WTC11 (cell line): Measurements from ENCODE around the gene DMD. TPM values are rescaled to one million over a fixed set of nuclear protein-coding genes. Genes with fewer than 3 reads are reported as not detected.

Source experiments
- ATAC-seq: fragments of 200-7000 bp; cut with Tn5 transposase; 2 replicates; pipeline ENCODE4 v1.10.0; 2021; ENCODE audit warnings: mild to moderate bottlenecking, moderate library complexity
- CTCF ChIA-PET: fragments of 300-600 bp; sonication (Branson Sonifier 250); formaldehyde crosslinking; loops from one replicate; lab custom pipeline; 2021; ENCODE audit warnings: antibody characterized with exemption; lab: Charles Lee
- POLR2A ChIA-PET: fragments of 350-600 bp; sonication (Branson Sonifier 250); formaldehyde crosslinking; loops from one replicate; lab custom pipeline; 2021; ENCODE audit warnings: antibody characterized with exemption; lab: Charles Lee
- DNase-seq: peaks from one replicate; pipeline ENCODE4 v3.0.0; 2021; ENCODE audit warnings: low spot score
- H3K27ac Mint-ChIP-seq: 2 replicates; pipeline ENCODE4 v1.8.0; 2021; ENCODE audit warnings: mixed read lengths
- H3K27me3 Mint-ChIP-seq: 2 replicates; pipeline ENCODE4 v1.8.0; 2021; ENCODE audit warnings: low read depth, mild to moderate bottlenecking, moderate library complexity, mixed read lengths
- H3K36me3 Mint-ChIP-seq: 2 replicates; pipeline ENCODE4 v1.8.0; 2021; ENCODE audit warnings: mixed read lengths
- H3K4me1 Mint-ChIP-seq: 2 replicates; pipeline ENCODE4 v1.8.0; 2022; ENCODE audit warnings: mixed read lengths
- H3K4me3 Mint-ChIP-seq: 2 replicates; pipeline ENCODE4 v1.8.0; 2021; ENCODE audit warnings: mild to moderate bottlenecking, moderate library complexity, mixed read lengths
- H3K9me3 Mint-ChIP-seq: 2 replicates; pipeline ENCODE4 v1.8.0; 2021; ENCODE audit warnings: mixed read lengths
- E2F1 ChIP-seq: sonication (generic); formaldehyde crosslinking; IDR thresholded peaks from 2 replicates; pipeline ENCODE4 v1.8.0; 2022; ENCODE audit warnings: mild to moderate bottlenecking, missing genetic modification reagents
- EMX1 ChIP-seq: fragments of 250-450 bp; sonication (Bioruptor Pico); IDR thresholded peaks from 2 replicates; pipeline ENCODE4 v1.8.0; 2021; ENCODE audit warnings: mild to moderate bottlenecking
- FOXP1 ChIP-seq: sonication (generic); formaldehyde crosslinking; IDR thresholded peaks from 2 replicates; pipeline ENCODE4 v1.8.0; 2022; ENCODE audit warnings: missing genetic modification reagents, mild to moderate bottlenecking, moderate library complexity, borderline replicate concordance
- GTF2I ChIP-seq: fragments of 250-450 bp; sonication (Bioruptor Pico); conservative IDR thresholded peaks from 2 replicates; pipeline ENCODE4 v1.4.0; 2021; ENCODE audit warnings: mild to moderate bottlenecking
- IRF2 ChIP-seq: sonication (generic); formaldehyde crosslinking; IDR thresholded peaks from 2 replicates; pipeline ENCODE4 v1.8.0; 2022; ENCODE audit warnings: low read depth, missing genetic modification reagents, borderline replicate concordance
- NFATC4 ChIP-seq: fragments of 250-450 bp; sonication (Bioruptor Pico); IDR thresholded peaks from 2 replicates; pipeline ENCODE4 v1.9.0; 2021; ENCODE audit warnings: mild to moderate bottlenecking
- NR1H2 ChIP-seq: sonication (generic); formaldehyde crosslinking; IDR thresholded peaks from 2 replicates; pipeline ENCODE4 v1.9.0; 2021; ENCODE audit warnings: mild to moderate bottlenecking, moderate library complexity, missing genetic modification reagents
- PRRX2 ChIP-seq: fragments of 250-450 bp; sonication (Bioruptor Pico); IDR thresholded peaks from 2 replicates; pipeline ENCODE4 v1.8.0; 2021; ENCODE audit warnings: mild to moderate bottlenecking
- RORB ChIP-seq: fragments of 250-450 bp; sonication (Bioruptor Pico); IDR thresholded peaks from 2 replicates; pipeline ENCODE4 v1.9.0; 2021; ENCODE audit warnings: mild to moderate bottlenecking
- SMAD4 ChIP-seq: sonication (generic); formaldehyde crosslinking; IDR thresholded peaks from 2 replicates; pipeline ENCODE4 v1.8.0; 2022; ENCODE audit warnings: mild to moderate bottlenecking, missing genetic modification reagents
- ZBTB43 ChIP-seq: sonication (generic); formaldehyde crosslinking; IDR thresholded peaks from 2 replicates; pipeline ENCODE4 v1.8.1; 2023; ENCODE audit warnings: mild to moderate bottlenecking, missing genetic modification reagents
- total RNA-seq: library from RNA; stranded (reverse); gene quantifications from 3 replicates; pipeline ENCODE4 v1.2.3, GENCODE V29; 2021
- TF ChIP-seq, protein P1 (sequence below): sonication (generic); formaldehyde crosslinking; IDR thresholded peaks from 2 replicates; pipeline ENCODE4 v1.8.1; 2022; ENCODE audit warnings: mild to moderate bottlenecking, moderate library complexity, missing genetic modification reagents
- TF ChIP-seq, protein P2 (sequence below): sonication (generic); formaldehyde crosslinking; IDR thresholded peaks from 2 replicates; pipeline ENCODE4 v1.8.1; 2022; ENCODE audit warnings: mild to moderate bottlenecking, missing genetic modification reagents, moderate library complexity, borderline replicate concordance
- TF ChIP-seq, protein P3 (sequence below): sonication (generic); formaldehyde crosslinking; IDR thresholded peaks from 2 replicates; pipeline ENCODE4 v1.8.1; 2022; ENCODE audit warnings: missing genetic modification reagents, borderline replicate concordance
- TF ChIP-seq, protein P4 (sequence below): sonication (generic); formaldehyde crosslinking; IDR thresholded peaks from 2 replicates; pipeline ENCODE4 v1.8.0; 2022; ENCODE audit warnings: mild to moderate bottlenecking, missing genetic modification reagents
- TF ChIP-seq, protein P5 (sequence below): sonication (generic); formaldehyde crosslinking; IDR thresholded peaks from 2 replicates; pipeline ENCODE4 v1.8.0; 2023; ENCODE audit warnings: missing genetic modification reagents, mild to moderate bottlenecking, borderline replicate concordance

The DMD gene
- total RNA-seq, 1 experiment from 2014 or later = 9.1 TPM

DNA sequence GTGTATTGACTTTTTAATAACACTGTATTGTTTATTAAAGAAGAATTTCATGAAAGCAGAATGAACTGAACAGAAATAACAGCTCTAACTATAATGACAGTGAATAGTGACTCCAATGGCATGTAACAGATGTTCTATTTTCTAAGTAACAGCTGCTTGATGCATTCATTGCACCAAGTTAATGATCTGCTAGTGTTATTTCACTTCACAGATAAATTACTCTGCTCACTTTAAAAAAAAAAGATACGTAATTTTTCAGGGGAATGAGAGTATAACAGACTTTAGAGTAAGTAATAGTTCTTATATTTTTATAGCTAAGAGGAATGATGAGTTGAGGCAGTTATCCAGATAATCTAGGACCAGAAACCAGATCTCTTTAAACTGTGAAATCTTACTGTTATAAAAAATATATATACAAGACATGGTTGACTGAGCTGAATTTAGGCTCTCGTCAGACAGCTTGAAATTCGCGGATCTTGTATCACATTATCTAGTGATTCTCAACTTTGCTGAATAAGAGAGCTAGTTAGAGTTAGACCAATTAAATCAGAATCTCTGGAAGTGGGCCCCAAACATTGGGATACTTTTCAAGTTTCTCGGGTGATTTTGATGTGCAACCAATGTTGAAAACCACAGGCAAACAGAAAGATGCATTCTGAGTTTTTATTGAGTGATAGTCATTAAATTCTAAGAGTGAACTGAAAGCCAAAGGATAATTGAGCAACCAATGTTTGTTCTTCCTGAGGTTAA is 840.7 kb downstream of the DMD start:
- ChIA-PET POLR2A (interaction anchor here (0.6 kb wide), 1 partner anchor 1332 kb away, joined by 3 read pairs; no protein-coding TSS in a partner anchor), CTCF (no interaction called here)
- Mint-ChIP-seq H3K4me1 (no peaks in the 10 kb centered on the region), H3K27ac (no peak overlapping the region), H3K27me3 (no peaks in the 10 kb centered on the region), H3K4me3 (no peak overlapping the region), H3K36me3 (no peaks in the 10 kb centered on the region), H3K9me3 (no peaks in the 10 kb centered on the region)
- no peak for ATAC-seq
- TF ChIP-seq, protein P1, sequence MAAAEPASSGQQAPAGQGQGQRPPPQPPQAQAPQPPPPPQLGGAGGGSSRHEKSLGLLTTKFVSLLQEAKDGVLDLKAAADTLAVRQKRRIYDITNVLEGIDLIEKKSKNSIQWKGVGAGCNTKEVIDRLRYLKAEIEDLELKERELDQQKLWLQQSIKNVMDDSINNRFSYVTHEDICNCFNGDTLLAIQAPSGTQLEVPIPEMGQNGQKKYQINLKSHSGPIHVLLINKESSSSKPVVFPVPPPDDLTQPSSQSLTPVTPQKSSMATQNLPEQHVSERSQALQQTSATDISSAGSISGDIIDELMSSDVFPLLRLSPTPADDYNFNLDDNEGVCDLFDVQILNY (CRISPR knock-in tag) = no peak
- TF ChIP-seq GTF2I (CRISPR knock-in tag) (no peak), E2F1 (CRISPR knock-in tag) (no peak), ZBTB43 (no peak), FOXP1 (no peak)
- TF ChIP-seq, all 79 proteins: peak for 0
- DNase-seq = no peak

DNA sequence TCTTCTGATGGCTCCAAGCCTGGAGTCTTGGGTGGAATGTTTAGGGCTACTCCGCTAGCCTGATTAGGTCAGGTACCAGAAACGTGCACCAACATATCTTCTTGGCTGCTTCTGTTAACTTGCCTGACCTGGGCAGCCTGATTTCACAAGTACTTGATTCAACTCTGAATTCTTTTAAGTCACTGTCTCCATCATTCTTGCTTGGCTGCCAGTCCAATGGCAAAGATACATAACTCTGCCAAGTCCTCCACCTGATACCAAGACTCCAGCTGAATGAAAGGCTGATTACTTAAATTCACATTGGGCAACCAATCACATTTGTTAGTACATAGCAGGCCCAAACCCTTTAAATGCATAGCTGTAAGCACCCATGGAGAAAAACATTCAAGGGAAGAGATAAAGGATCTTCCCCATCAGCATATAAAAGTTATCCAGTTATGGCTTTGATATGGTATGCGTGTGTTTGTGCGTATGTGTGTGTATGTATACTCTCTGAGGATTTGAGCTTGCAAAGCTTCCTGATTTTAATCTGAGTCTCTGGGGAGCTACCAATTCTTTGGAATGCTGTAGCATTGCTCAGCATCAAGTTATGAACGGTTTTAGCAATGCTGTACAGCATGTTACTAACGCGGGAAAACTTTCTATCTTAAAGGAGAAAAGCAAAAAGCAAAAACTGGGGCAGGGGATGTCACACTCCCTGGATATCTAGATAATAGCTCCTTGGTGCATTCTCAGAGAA is 917.2 kb downstream of the DMD start:
- no peak for DNase-seq
- Mint-ChIP-seq H3K27me3 (no peaks in the 10 kb centered on the region; the same call in 1 of the 2 replicates), H3K36me3 (no peaks in the 10 kb centered on the region), H3K4me3 (no peak overlapping the region), H3K4me1 (no peaks in the 10 kb centered on the region), H3K9me3 (peaks cover 13% of the 10 kb centered on the region), H3K27ac (no peak overlapping the region)
- ChIA-PET POLR2A (no interaction called here), CTCF (no interaction called here)
- ATAC-seq = no peak
- TF ChIP-seq NFATC4 (no peak), PRRX2 (no peak), RORB (CRISPR knock-in tag) (no peak)

DNA sequence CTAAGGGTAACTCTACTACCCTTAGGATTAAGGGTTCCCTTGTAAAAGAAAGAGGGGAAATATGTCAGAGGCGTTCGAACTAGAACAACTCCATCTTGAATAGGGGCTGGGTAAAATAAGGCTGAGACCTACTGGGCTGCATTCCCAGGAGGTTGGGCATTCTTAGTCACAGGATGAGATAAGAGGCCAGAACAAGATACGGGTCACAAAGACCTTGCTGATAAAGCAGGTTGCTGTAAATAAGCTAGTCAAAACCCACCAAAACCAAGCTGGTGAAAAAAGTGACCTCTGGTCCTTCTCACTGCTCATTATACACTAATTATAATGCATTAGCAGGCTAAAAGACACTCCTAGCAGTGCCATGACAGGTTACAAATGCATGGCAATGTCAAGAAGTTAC is 922.0 kb downstream of the DMD start:
- ChIA-PET POLR2A (no interaction called here), CTCF (no interaction called here)
- Mint-ChIP-seq H3K4me1 (no peaks in the 10 kb centered on the region), H3K27me3 (no peaks in the 10 kb centered on the region; the same call in 1 of the 2 replicates), H3K9me3 (peaks cover 13% of the 10 kb centered on the region), H3K4me3 (no peak overlapping the region), H3K36me3 (no peaks in the 10 kb centered on the region), H3K27ac (no peak overlapping the region)
- ATAC-seq (no peak), DNase-seq (no peak)
- TF ChIP-seq NR1H2 (CRISPR knock-in tag) = no peak
- TF ChIP-seq IRF2 = no peak
- TF ChIP-seq, protein P2, sequence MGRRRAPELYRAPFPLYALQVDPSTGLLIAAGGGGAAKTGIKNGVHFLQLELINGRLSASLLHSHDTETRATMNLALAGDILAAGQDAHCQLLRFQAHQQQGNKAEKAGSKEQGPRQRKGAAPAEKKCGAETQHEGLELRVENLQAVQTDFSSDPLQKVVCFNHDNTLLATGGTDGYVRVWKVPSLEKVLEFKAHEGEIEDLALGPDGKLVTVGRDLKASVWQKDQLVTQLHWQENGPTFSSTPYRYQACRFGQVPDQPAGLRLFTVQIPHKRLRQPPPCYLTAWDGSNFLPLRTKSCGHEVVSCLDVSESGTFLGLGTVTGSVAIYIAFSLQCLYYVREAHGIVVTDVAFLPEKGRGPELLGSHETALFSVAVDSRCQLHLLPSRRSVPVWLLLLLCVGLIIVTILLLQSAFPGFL (CRISPR knock-in tag) = no peak
- TF ChIP-seq, protein P3, sequence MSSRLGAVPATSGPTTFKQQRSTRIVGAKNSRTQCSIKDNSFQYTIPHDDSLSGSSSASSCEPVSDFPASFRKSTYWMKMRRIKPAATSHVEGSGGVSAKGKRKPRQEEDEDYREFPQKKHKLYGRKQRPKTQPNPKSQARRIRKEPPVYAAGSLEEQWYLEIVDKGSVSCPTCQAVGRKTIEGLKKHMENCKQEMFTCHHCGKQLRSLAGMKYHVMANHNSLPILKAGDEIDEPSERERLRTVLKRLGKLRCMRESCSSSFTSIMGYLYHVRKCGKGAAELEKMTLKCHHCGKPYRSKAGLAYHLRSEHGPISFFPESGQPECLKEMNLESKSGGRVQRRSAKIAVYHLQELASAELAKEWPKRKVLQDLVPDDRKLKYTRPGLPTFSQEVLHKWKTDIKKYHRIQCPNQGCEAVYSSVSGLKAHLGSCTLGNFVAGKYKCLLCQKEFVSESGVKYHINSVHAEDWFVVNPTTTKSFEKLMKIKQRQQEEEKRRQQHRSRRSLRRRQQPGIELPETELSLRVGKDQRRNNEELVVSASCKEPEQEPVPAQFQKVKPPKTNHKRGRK = no peak
- TF ChIP-seq EMX1 = no peak
- TF ChIP-seq NFATC4 = no peak
- TF ChIP-seq, protein P4, sequence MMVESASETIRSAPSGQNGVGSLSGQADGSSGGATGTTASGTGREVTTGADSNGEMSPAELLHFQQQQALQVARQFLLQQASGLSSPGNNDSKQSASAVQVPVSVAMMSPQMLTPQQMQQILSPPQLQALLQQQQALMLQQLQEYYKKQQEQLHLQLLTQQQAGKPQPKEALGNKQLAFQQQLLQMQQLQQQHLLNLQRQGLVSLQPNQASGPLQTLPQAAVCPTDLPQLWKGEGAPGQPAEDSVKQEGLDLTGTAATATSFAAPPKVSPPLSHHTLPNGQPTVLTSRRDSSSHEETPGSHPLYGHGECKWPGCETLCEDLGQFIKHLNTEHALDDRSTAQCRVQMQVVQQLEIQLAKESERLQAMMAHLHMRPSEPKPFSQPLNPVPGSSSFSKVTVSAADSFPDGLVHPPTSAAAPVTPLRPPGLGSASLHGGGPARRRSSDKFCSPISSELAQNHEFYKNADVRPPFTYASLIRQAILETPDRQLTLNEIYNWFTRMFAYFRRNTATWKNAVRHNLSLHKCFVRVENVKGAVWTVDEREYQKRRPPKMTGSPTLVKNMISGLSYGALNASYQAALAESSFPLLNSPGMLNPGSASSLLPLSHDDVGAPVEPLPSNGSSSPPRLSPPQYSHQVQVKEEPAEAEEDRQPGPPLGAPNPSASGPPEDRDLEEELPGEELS = no peak
- no peak for TF ChIP-seq SMAD4 (CRISPR knock-in tag)
- TF ChIP-seq, protein P5, sequence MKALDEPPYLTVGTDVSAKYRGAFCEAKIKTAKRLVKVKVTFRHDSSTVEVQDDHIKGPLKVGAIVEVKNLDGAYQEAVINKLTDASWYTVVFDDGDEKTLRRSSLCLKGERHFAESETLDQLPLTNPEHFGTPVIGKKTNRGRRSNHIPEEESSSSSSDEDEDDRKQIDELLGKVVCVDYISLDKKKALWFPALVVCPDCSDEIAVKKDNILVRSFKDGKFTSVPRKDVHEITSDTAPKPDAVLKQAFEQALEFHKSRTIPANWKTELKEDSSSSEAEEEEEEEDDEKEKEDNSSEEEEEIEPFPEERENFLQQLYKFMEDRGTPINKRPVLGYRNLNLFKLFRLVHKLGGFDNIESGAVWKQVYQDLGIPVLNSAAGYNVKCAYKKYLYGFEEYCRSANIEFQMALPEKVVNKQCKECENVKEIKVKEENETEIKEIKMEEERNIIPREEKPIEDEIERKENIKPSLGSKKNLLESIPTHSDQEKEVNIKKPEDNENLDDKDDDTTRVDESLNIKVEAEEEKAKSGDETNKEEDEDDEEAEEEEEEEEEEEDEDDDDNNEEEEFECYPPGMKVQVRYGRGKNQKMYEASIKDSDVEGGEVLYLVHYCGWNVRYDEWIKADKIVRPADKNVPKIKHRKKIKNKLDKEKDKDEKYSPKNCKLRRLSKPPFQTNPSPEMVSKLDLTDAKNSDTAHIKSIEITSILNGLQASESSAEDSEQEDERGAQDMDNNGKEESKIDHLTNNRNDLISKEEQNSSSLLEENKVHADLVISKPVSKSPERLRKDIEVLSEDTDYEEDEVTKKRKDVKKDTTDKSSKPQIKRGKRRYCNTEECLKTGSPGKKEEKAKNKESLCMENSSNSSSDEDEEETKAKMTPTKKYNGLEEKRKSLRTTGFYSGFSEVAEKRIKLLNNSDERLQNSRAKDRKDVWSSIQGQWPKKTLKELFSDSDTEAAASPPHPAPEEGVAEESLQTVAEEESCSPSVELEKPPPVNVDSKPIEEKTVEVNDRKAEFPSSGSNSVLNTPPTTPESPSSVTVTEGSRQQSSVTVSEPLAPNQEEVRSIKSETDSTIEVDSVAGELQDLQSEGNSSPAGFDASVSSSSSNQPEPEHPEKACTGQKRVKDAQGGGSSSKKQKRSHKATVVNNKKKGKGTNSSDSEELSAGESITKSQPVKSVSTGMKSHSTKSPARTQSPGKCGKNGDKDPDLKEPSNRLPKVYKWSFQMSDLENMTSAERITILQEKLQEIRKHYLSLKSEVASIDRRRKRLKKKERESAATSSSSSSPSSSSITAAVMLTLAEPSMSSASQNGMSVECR (CRISPR knock-in tag) = no peak
